ENCODE measurements around the gene BMF. TPM values are rescaled to one million over a fixed set of nuclear protein-coding genes. Genes with fewer than 3 reads are reported as not detected.
"Not testable (repeated sequence)": the region's sequence is repeated elsewhere in the genome, so short reads cannot be mapped to it uniquely, and the experiment has no call there.

BMF gene
- total and polyA plus RNA-seq, 8 donors, result 2.2 to 11.7 (median 5.8) TPM

GRCh38 chr15:40136470-40137302, 28.0 kb upstream of the BMF start:
- 84 to 92% (median 90%) methylated on average over 6 of the region's 6 CpGs for WGBS, 5 donors
- no peak for DNase-seq
- Histone ChIP-seq H3K27ac (no peak overlapping the region), H3K27me3 (no peaks in the 10 kb centered on the region), H3K36me3 (no peaks in the 10 kb centered on the region), H3K9me3 (no peaks in the 10 kb centered on the region), H3K4me1 (no peaks in the 10 kb centered on the region), H3K4me3 (no peak overlapping the region)
- TF ChIP-seq POLR2A (IDR thresholded peaks at IDR 0.05) (no peak), POLR2AphosphoS5 (IDR thresholded peaks at IDR 0.05) (no peak), CTCF (IDR thresholded peaks at IDR 0.05) (no peak), EP300 (IDR thresholded peaks at IDR 0.05) (no peak)
- intact Hi-C loops (cut with DNase I; ENCODE audit: low total_unique reads), result no loop called here

GRCh38 chr15:40135846-40136450, 27.3 kb upstream of the BMF start:
- H3K27me3 ChIP-seq; intact Hi-C loops (cut with DNase I; ENCODE audit: low total_unique reads); H3K4me3 ChIP-seq; DNase-seq; H3K27ac ChIP-seq; H3K36me3 ChIP-seq; H3K9me3 ChIP-seq; H3K4me1 ChIP-seq: not testable (repeated sequence)
- WGBS, 5 donors, result 63 to 80% (median 74%) methylated on average over 1 of the region's 1 CpG

- Histone ChIP-seq H3K9me3 (no peaks in the 10 kb centered on the region), H3K4me1 (no peaks in the 10 kb centered on the region), H3K27me3 (peaks cover 0 to 3% (median 0%) of the 10 kb centered on the region in 3 donors), H3K27ac (no peak overlapping the region), H3K36me3 (no peaks in the 10 kb centered on the region), H3K4me3 (no peak overlapping the region)
- WGBS, 5 donors, result 75 to 82% (median 79%) methylated on average over 9 of the region's 9 CpGs
- intact Hi-C loops (cut with DNase I; ENCODE audit: low total_unique reads), result no loop called here
- DNase-seq, result no peak
- TF ChIP-seq POLR2A (IDR thresholded peaks at IDR 0.05), result no peak
- no peak for TF ChIP-seq POLR2AphosphoS5 (IDR thresholded peaks at IDR 0.05)
- no peak for TF ChIP-seq CTCF (IDR thresholded peaks at IDR 0.05)
- TF ChIP-seq EP300 (IDR thresholded peaks at IDR 0.05), result no peak
Measured at GRCh38 chr15:40134885-40135284, 26.2 kb upstream of the BMF start.

- no peak for TF ChIP-seq CTCF (IDR thresholded peaks at IDR 0.05)
- no peak for TF ChIP-seq POLR2AphosphoS5 (IDR thresholded peaks at IDR 0.05)
- TF ChIP-seq POLR2A (IDR thresholded peaks at IDR 0.05), result no peak
- no peak for TF ChIP-seq EP300 (IDR thresholded peaks at IDR 0.05)
- H3K4me1 ChIP-seq, result no peaks in the 10 kb centered on the region
- DNase-seq, result no peak
- H3K4me3 ChIP-seq, result no peak overlapping the region
- H3K27ac ChIP-seq, result no peak overlapping the region
- 88 to 95% (median 93%) methylated on average over 13 of the region's 13 CpGs for WGBS, 5 donors
- H3K9me3 ChIP-seq, result no peaks in the 10 kb centered on the region
- intact Hi-C loops (cut with DNase I; ENCODE audit: low total_unique reads), result no loop called here
- H3K27me3 ChIP-seq, result peaks cover 0 to 10% (median 0%) of the 10 kb centered on the region in 3 donors
- no peaks in the 10 kb centered on the region for H3K36me3 ChIP-seq
Measured at GRCh38 chr15:40133544-40133943, 24.9 kb upstream of the BMF start.
